Panc1 (cell line): ENCODE data around the gene DCAF8.

ENCODE experiments used
- POLR2AphosphoS5 ChIP-seq: IDR thresholded peaks from 2 replicates; pipeline ENCODE4 v1.6.1; 2012; ENCODE audit warnings: mild to moderate bottlenecking, low read depth, low read length, moderate library complexity
- REST ChIP-seq, 2 experiments: IDR thresholded peaks; 2 replicates each; pipeline ENCODE4 v1.6.1; 2011 to 2012; ENCODE audit warnings: low read depth in 2 of 2, control low read depth in 1 of 2, low read length in 1 of 2, mild to moderate bottlenecking in 1 of 2, moderate library complexity in 1 of 2; ENCODE audit not compliant: insufficient read depth in 1 of 2
- TF ChIP-seq, protein P1 (sequence below): fragments of 450-650 bp; IDR thresholded peaks from 2 replicates; pipeline ENCODE4 v1.5.1; 2017; ENCODE audit warnings: mild to moderate bottlenecking

- TF ChIP-seq, protein P1, sequence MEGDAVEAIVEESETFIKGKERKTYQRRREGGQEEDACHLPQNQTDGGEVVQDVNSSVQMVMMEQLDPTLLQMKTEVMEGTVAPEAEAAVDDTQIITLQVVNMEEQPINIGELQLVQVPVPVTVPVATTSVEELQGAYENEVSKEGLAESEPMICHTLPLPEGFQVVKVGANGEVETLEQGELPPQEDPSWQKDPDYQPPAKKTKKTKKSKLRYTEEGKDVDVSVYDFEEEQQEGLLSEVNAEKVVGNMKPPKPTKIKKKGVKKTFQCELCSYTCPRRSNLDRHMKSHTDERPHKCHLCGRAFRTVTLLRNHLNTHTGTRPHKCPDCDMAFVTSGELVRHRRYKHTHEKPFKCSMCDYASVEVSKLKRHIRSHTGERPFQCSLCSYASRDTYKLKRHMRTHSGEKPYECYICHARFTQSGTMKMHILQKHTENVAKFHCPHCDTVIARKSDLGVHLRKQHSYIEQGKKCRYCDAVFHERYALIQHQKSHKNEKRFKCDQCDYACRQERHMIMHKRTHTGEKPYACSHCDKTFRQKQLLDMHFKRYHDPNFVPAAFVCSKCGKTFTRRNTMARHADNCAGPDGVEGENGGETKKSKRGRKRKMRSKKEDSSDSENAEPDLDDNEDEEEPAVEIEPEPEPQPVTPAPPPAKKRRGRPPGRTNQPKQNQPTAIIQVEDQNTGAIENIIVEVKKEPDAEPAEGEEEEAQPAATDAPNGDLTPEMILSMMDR: no peak
- TF ChIP-seq REST (IDR thresholded peaks at IDR 0.05; ENCODE audit: insufficient read depth in 1 of 2, low read depth in 2 of 2, low read length in 1 of 2): no peak
- no peak for TF ChIP-seq POLR2AphosphoS5
These were observed 91.0 kb downstream of the DCAF8 start for GRCh38 chr1:160171354-160171753.
